CD4-positive, alpha-beta T cell treated with Interleukin-6 for 4 hours (primary cell): ENCODE data around the gene PRICKLE2.
"Not testable (repeated sequence)": the region's sequence is repeated elsewhere in the genome, so short reads cannot be mapped to it uniquely, and the experiment has no call there.

Source experiments
- DNase-seq: peaks from one replicate; pipeline ENCODE4 v3.0.0-alpha.2; 2020; ENCODE audit warnings: mixed read lengths

PRICKLE2 gene

GRCh38 chr3:64093825-64094712 is 131.2 kb downstream of the PRICKLE2 start:
- no peak for DNase-seq

- DNase-seq, result no peak
Observed at GRCh38 chr3:64093211-64093610, 132.1 kb downstream of the PRICKLE2 start.

GRCh38 chr3:64091501-64091900 is 133.8 kb downstream of the PRICKLE2 start:
- no peak for DNase-seq

GRCh38 chr3:64089386-64089785 is 135.9 kb downstream of the PRICKLE2 start:
- not testable (repeated sequence) for DNase-seq

- DNase-seq, result no peak
Observed at GRCh38 chr3:64088408-64089205, 136.7 kb downstream of the PRICKLE2 start.

- no peak for DNase-seq
Observed at GRCh38 chr3:64086479-64087252, 138.6 kb downstream of the PRICKLE2 start.

GRCh38 chr3:64084640-64085039 is 140.6 kb downstream of the PRICKLE2 start:
- DNase-seq, result no peak

- no peak for DNase-seq
Observed at GRCh38 chr3:64083575-64083974, 141.7 kb downstream of the PRICKLE2 start.

- DNase-seq, result no peak
Observed at GRCh38 chr3:64082961-64083541, 142.2 kb downstream of the PRICKLE2 start.

GRCh38 chr3:64082411-64082810 is 142.9 kb downstream of the PRICKLE2 start:
- DNase-seq, result no peak

GRCh38 chr3:64081235-64081630 is 144.0 kb downstream of the PRICKLE2 start:
- DNase-seq, result no peak

- no peak for DNase-seq
Observed at GRCh38 chr3:64080616-64081234, 144.5 kb downstream of the PRICKLE2 start.

GRCh38 chr3:64079369-64080150 is 145.7 kb downstream of the PRICKLE2 start:
- no peak for DNase-seq

- DNase-seq, result no peak
Observed at GRCh38 chr3:64078966-64079365, 146.3 kb downstream of the PRICKLE2 start.

- no peak for DNase-seq
Observed at GRCh38 chr3:64074895-64075679, 150.2 kb downstream of the PRICKLE2 start.

GRCh38 chr3:64074060-64074459 is 151.2 kb downstream of the PRICKLE2 start:
- no peak for DNase-seq

- no peak for DNase-seq
Observed at GRCh38 chr3:64073158-64073761, 152.0 kb downstream of the PRICKLE2 start.

- no peak for DNase-seq
Observed at GRCh38 chr3:64072126-64072525, 153.1 kb downstream of the PRICKLE2 start.

- no peak for DNase-seq
Observed at GRCh38 chr3:64070704-64071103, 154.6 kb downstream of the PRICKLE2 start.
